HepG2 (cell line): ENCODE results near the gene TATDN3. TPM values are rescaled to one million over a fixed set of nuclear protein-coding genes. Genes with fewer than 3 reads are reported as not detected.

Source experiments
- ATF1 ChIP-seq: IDR thresholded peaks from 2 replicates; pipeline ENCODE4 v1.6.1; 2016; ENCODE audit warnings: mild to moderate bottlenecking, control low read depth
- FOXK1 ChIP-seq: sonication (generic); formaldehyde crosslinking; IDR thresholded peaks from 2 replicates; pipeline ENCODE4 v1.4.0; 2020; ENCODE audit warnings: low read depth, missing genetic modification reagents, borderline replicate concordance
- MAZ ChIP-seq, 2 experiments: sonication (generic) in 1 of 2; formaldehyde crosslinking in 1 of 2; IDR thresholded peaks; 2 replicates each; pipeline versions ENCODE4 v1.5.0 to v1.6.1; 2012 to 2020; ENCODE audit warnings: low read depth in 2 of 2, mild to moderate bottlenecking in 2 of 2, borderline replicate concordance in 1 of 2, improper control_type of control experiment in 1 of 2, low read length in 1 of 2, missing genetic modification reagents in 1 of 2, moderate library complexity in 1 of 2
- MIXL1 ChIP-seq: IDR thresholded peaks from 2 replicates; pipeline ENCODE4 v1.6.1; 2016
- MLLT10 ChIP-seq: sonication (generic); formaldehyde crosslinking; IDR thresholded peaks from 2 replicates; pipeline ENCODE4 v1.4.0; 2020; ENCODE audit warnings: missing genetic modification reagents
- NFYB ChIP-seq: sonication (generic); formaldehyde crosslinking; IDR thresholded peaks from 2 replicates; pipeline ENCODE4 v1.4.0; 2020; ENCODE audit warnings: missing genetic modification reagents
- NR2C2 ChIP-seq: sonication (generic); formaldehyde crosslinking; IDR thresholded peaks from 2 replicates; pipeline ENCODE4 v1.4.0; 2020; ENCODE audit warnings: missing genetic modification reagents, mild to moderate bottlenecking, moderate library complexity, borderline replicate concordance
- NR2F1 ChIP-seq, 2 experiments: fragments of 450-650 bp in 1 of 2; formaldehyde crosslinking in 1 of 2; IDR thresholded peaks; 2 replicates each; pipeline versions ENCODE4 v1.5.0 to v1.6.1; 2016 to 2020; ENCODE audit warnings: mild to moderate bottlenecking in 1 of 2, missing compliant biosample characterization in 1 of 2, missing genetic modification reagents in 1 of 2, moderate library complexity in 1 of 2
- POLR2A ChIP-seq, 2 experiments: IDR thresholded peaks; 2 replicates each; pipeline ENCODE4 v1.6.1; 2011; ENCODE audit warnings: low read depth in 2 of 2, low read length in 2 of 2, mild to moderate bottlenecking in 1 of 2, moderate library complexity in 1 of 2; ENCODE audit not compliant: insufficient read depth in 1 of 2
- SOX6 ChIP-seq, 2 experiments: fragments of 450-650 bp in 1 of 2; sonication (generic) in 1 of 2; formaldehyde crosslinking in 1 of 2; IDR thresholded peaks; 2 replicates each; pipeline versions ENCODE4 v1.4.0 to v1.6.1; 2017 to 2020; ENCODE audit warnings: antibody characterized with exemption in 1 of 2, mild to moderate bottlenecking in 1 of 2, missing genetic modification reagents in 1 of 2
- ZIK1 ChIP-seq: sonication (generic); formaldehyde crosslinking; IDR thresholded peaks from 2 replicates; pipeline ENCODE4 v1.5.0; 2020; ENCODE audit warnings: mild to moderate bottlenecking, low read depth, missing genetic modification reagents, borderline replicate concordance
- ZMAT3 ChIP-seq: sonication (generic); formaldehyde crosslinking; conservative IDR thresholded peaks from 2 replicates; pipeline ENCODE4 v1.7.0; 2021; ENCODE audit warnings: missing genetic modification reagents
- ZNF556 ChIP-seq: sonication (generic); formaldehyde crosslinking; IDR thresholded peaks from 2 replicates; pipeline ENCODE4 v1.4.0; 2020; ENCODE audit warnings: mild to moderate bottlenecking, missing genetic modification reagents, borderline replicate concordance
- ZNF670 ChIP-seq: sonication (generic); formaldehyde crosslinking; IDR thresholded peaks from 2 replicates; pipeline ENCODE4 v1.8.0; 2022; ENCODE audit warnings: mild to moderate bottlenecking, missing genetic modification reagents, borderline replicate concordance
- ZNF776 ChIP-seq: sonication (generic); formaldehyde crosslinking; IDR thresholded peaks from 2 replicates; pipeline ENCODE4 v1.4.0; 2020; ENCODE audit warnings: mild to moderate bottlenecking, missing genetic modification reagents
- ZNF839 ChIP-seq: sonication (generic); formaldehyde crosslinking; IDR thresholded peaks from 2 replicates; pipeline ENCODE4 v1.4.0; 2020; ENCODE audit warnings: missing genetic modification reagents, mild to moderate bottlenecking, borderline replicate concordance
- ZNF883 ChIP-seq: sonication (generic); formaldehyde crosslinking; IDR thresholded peaks from 2 replicates; pipeline ENCODE4 v1.5.1; 2020; ENCODE audit warnings: mild to moderate bottlenecking, missing genetic modification reagents; ENCODE audit errors: not compliant biosample characterization
- ZNF891 ChIP-seq: sonication (generic); formaldehyde crosslinking; IDR thresholded peaks from 2 replicates; pipeline ENCODE4 v1.5.0; 2020; ENCODE audit warnings: mild to moderate bottlenecking, missing genetic modification reagents
- ZSCAN31 ChIP-seq: sonication (generic); formaldehyde crosslinking; IDR thresholded peaks from 2 replicates; pipeline ENCODE4 v1.5.0; 2020; ENCODE audit warnings: low read depth, mild to moderate bottlenecking, missing genetic modification reagents
- polyA plus RNA-seq, 8 experiments: library from polyadenylated mRNA; depleted of rRNA in 3 of 8; stranded (reverse) in 7 of 8; unstranded in 1 of 8; fragments of >200 nt; fragmentation: Illumina TruSeq in 4 of 8; extraction: Trizol in 4 of 8; gene quantifications; 2 replicates each; pipeline versions ENCODE4 v1.2.1 to v1.2.3, GENCODE V29; 2011 to 2016; ENCODE audit warnings: low read depth in 4 of 8, missing spikeins in 1 of 8, mixed read lengths in 1 of 8; ENCODE audit not compliant: insufficient read depth in 1 of 8
- total RNA-seq, 5 experiments: library from RNA; depleted of rRNA; stranded (reverse); fragments of >200 nt; fragmentation: Illumina TruSeq; extraction: Trizol; gene quantifications; 2 replicates each; pipeline ENCODE4 v1.2.3, GENCODE V29; 2016; ENCODE audit warnings: low read depth in 1 of 5
- TF ChIP-seq, protein P1 (sequence below): sonication (generic); formaldehyde crosslinking; IDR thresholded peaks from 2 replicates; pipeline ENCODE4 v1.8.1; 2022; ENCODE audit warnings: low read depth, mild to moderate bottlenecking, missing genetic modification reagents
- TF ChIP-seq, protein P2 (sequence below): sonication (generic); formaldehyde crosslinking; IDR thresholded peaks from 2 replicates; pipeline ENCODE4 v1.4.0; 2020; ENCODE audit warnings: mild to moderate bottlenecking, missing genetic modification reagents
- TF ChIP-seq, protein P3 (sequence below): sonication (generic); formaldehyde crosslinking; IDR thresholded peaks from 2 replicates; pipeline ENCODE4 v1.8.0; 2022; ENCODE audit warnings: missing genetic modification reagents, mild to moderate bottlenecking, moderate library complexity, borderline replicate concordance

The TATDN3 gene
- total and polyA plus RNA-seq, 2 of the 13 experiments (the other 11 are each of a cell fraction or from before 2014, with no cell fraction given), result 7.3 to 8.6 TPM

DNA sequence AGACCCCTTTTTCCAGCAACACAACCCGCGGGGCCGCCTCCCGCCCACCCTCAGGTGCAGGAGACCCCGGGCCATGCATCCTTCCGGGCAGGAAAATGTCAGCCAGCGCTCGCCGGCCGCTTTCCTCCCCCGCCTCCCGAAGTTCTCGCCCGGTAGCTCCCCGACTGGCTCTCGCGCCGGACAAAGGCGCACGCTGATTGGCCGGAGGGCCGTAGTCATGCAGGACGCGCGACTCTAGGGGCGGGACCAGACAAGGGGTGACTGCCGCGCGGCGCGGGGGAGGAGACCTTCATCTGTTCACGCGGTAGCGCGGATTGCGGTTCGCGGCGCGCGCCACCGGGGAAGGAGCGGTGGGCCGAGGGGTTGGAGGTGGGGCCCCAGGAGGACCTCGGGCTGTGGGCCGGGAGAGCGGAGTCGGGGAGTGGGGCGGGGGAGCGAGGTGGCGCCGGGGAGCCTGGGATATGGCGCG is 66.3 kb downstream of the TATDN3 start, which contains the start of gene FLVCR1 (continued):
- TF ChIP-seq ZNF891 (no peak; the same call in 1 of the 2 replicates), SOX6 (IDR thresholded peaks at IDR 0.05) (no peak), SOX6 (CRISPR knock-in tag; IDR thresholded peaks at IDR 0.05) (peak; percentile 53), FOXK1 (0 out of 2 replicates have a peak, but pooled peaks have one; percentile 23), ZNF776 (CRISPR knock-in tag) (0 out of 2 replicates have a peak, but pooled peaks have one; percentile 8), MAZ (IDR thresholded peaks at IDR 0.05; ENCODE audit: borderline replicate concordance, low read depth, low read length) (peak; percentile 36; the same call in 1 of the 2 replicates), MAZ (CRISPR knock-in tag; IDR thresholded peaks at IDR 0.05; ENCODE audit: low read depth) (peak; percentile 77; the same call in 1 of the 2 replicates), NR2F1 (CRISPR knock-in tag; IDR thresholded peaks at IDR 0.05) (no peak), NFYB (CRISPR knock-in tag) (peak; percentile 80), ATF1 (peak; percentile 73), ZSCAN31 (CRISPR knock-in tag) (peak; percentile 72), ZNF670 (CRISPR knock-in tag) (0 out of 2 replicates have a peak, but pooled peaks have one; percentile 75), MLLT10 (CRISPR knock-in tag) (no peak), ZIK1 (no peak), ZNF839 (peak; percentile 63; the same call in 1 of the 2 replicates), MIXL1 (CRISPR knock-in tag) (0 out of 2 replicates have a peak, but pooled peaks have one; percentile 25), ZMAT3 (0 out of 2 replicates have a peak, but pooled peaks have one; percentile 25), ZNF556 (peak; percentile 37; the same call in 1 of the 2 replicates), NR2C2 (CRISPR knock-in tag) (peak; percentile 45), POLR2A (IDR thresholded peaks at IDR 0.05; ENCODE audit: insufficient read depth in 1 of 2, low read depth in 2 of 2, low read length in 2 of 2) (peak; percentile 56 to 93), ZNF883 (CRISPR knock-in tag) (no peak)
- TF ChIP-seq, protein P1, sequence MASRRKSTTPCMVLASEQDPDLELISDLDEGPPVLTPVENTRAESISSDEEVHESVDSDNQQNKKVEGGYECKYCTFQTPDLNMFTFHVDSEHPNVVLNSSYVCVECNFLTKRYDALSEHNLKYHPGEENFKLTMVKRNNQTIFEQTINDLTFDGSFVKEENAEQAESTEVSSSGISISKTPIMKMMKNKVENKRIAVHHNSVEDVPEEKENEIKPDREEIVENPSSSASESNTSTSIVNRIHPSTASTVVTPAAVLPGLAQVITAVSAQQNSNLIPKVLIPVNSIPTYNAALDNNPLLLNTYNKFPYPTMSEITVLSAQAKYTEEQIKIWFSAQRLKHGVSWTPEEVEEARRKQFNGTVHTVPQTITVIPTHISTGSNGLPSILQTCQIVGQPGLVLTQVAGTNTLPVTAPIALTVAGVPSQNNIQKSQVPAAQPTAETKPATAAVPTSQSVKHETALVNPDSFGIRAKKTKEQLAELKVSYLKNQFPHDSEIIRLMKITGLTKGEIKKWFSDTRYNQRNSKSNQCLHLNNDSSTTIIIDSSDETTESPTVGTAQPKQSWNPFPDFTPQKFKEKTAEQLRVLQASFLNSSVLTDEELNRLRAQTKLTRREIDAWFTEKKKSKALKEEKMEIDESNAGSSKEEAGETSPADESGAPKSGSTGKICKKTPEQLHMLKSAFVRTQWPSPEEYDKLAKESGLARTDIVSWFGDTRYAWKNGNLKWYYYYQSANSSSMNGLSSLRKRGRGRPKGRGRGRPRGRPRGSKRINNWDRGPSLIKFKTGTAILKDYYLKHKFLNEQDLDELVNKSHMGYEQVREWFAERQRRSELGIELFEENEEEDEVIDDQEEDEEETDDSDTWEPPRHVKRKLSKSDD (CRISPR knock-in tag), result peak; percentile 68
- TF ChIP-seq, protein P2, sequence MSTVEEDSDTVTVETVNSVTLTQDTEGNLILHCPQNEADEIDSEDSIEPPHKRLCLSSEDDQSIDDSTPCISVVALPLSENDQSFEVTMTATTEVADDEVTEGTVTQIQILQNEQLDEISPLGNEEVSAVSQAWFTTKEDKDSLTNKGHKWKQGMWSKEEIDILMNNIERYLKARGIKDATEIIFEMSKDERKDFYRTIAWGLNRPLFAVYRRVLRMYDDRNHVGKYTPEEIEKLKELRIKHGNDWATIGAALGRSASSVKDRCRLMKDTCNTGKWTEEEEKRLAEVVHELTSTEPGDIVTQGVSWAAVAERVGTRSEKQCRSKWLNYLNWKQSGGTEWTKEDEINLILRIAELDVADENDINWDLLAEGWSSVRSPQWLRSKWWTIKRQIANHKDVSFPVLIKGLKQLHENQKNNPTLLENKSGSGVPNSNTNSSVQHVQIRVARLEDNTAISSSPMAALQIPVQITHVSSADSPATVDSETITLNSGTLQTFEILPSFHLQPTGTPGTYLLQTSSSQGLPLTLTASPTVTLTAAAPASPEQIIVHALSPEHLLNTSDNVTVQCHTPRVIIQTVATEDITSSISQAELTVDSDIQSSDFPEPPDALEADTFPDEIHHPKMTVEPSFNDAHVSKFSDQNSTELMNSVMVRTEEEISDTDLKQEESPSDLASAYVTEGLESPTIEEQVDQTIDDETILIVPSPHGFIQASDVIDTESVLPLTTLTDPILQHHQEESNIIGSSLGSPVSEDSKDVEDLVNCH (CRISPR knock-in tag), result 0 out of 2 replicates have a peak, but pooled peaks have one; percentile 47
- TF ChIP-seq, protein P3, sequence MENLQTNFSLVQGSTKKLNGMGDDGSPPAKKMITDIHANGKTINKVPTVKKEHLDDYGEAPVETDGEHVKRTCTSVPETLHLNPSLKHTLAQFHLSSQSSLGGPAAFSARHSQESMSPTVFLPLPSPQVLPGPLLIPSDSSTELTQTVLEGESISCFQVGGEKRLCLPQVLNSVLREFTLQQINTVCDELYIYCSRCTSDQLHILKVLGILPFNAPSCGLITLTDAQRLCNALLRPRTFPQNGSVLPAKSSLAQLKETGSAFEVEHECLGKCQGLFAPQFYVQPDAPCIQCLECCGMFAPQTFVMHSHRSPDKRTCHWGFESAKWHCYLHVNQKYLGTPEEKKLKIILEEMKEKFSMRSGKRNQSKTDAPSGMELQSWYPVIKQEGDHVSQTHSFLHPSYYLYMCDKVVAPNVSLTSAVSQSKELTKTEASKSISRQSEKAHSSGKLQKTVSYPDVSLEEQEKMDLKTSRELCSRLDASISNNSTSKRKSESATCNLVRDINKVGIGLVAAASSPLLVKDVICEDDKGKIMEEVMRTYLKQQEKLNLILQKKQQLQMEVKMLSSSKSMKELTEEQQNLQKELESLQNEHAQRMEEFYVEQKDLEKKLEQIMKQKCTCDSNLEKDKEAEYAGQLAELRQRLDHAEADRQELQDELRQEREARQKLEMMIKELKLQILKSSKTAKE (CRISPR knock-in tag), result 0 out of 2 replicates have a peak, but pooled peaks have one; percentile 38
